Measurements from ENCODE around the gene FBXO45. TPM values are rescaled to one million over a fixed set of nuclear protein-coding genes. Genes with fewer than 3 reads are reported as not detected.
A peak's percentile ranks its signal among the peaks of the same experiment; 100 is the strongest.

The FBXO45 gene
- total and polyA plus RNA-seq, 10 of the 15 experiments (the other 5 are each of a cell fraction or from before 2014, with no cell fraction given): 4.0 to 17.3 (median 11.8) TPM

DNA sequence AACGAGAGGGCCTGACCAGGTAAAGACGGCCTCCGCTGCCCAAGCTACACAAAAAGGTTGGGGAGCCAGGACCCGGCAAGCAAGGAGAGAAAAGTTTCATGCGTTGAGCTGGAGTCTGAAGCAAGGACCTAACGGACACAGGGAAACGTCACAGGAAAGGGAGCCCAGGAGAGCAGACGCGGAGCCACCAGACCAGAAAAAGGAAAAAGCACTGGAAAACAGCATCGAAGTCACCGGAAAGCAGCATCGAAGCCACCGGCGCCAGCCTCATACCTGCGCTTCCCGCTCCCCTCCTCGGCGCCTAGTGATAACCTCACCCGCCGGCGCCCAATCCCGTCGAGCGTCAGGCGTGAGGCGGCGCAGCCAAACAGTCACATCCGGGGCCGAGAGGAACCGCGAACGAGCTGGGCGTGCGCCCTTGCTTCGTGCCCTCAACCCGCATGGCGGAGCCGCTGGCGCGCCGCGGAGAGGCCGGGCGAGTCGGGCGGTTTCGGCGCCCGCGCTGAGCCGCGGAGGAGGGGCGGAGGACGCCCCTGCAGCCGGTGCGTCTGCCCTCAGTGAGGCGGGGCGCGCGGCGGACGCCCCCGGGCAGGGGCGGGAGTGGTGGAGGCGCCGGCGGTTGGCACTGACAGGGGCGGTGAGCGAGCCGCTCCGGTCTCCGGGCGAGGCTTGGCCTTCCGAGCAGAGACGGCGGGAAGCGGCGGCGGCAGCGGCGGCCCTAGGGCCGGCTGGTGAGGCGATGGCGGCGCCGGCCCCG is at the start of gene FBXO45, which contains the start of gene WDR53 (continued):
- TF ChIP-seq IKZF1 (conservative IDR thresholded peaks at IDR 0.05): peak; percentile 96
- peak; percentile 64 for TF ChIP-seq BACH1 (IDR thresholded peaks at IDR 0.05; ENCODE audit: borderline replicate concordance)
- TF ChIP-seq, protein P1, sequence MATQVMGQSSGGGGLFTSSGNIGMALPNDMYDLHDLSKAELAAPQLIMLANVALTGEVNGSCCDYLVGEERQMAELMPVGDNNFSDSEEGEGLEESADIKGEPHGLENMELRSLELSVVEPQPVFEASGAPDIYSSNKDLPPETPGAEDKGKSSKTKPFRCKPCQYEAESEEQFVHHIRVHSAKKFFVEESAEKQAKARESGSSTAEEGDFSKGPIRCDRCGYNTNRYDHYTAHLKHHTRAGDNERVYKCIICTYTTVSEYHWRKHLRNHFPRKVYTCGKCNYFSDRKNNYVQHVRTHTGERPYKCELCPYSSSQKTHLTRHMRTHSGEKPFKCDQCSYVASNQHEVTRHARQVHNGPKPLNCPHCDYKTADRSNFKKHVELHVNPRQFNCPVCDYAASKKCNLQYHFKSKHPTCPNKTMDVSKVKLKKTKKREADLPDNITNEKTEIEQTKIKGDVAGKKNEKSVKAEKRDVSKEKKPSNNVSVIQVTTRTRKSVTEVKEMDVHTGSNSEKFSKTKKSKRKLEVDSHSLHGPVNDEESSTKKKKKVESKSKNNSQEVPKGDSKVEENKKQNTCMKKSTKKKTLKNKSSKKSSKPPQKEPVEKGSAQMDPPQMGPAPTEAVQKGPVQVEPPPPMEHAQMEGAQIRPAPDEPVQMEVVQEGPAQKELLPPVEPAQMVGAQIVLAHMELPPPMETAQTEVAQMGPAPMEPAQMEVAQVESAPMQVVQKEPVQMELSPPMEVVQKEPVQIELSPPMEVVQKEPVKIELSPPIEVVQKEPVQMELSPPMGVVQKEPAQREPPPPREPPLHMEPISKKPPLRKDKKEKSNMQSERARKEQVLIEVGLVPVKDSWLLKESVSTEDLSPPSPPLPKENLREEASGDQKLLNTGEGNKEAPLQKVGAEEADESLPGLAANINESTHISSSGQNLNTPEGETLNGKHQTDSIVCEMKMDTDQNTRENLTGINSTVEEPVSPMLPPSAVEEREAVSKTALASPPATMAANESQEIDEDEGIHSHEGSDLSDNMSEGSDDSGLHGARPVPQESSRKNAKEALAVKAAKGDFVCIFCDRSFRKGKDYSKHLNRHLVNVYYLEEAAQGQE (IDR thresholded peaks at IDR 0.05; ENCODE audit: low read depth, low read length): 0 out of 2 replicates have a peak, but pooled peaks have one; percentile 6
- 0 out of 2 replicates have a peak, but pooled peaks have one; percentile 14 for TF ChIP-seq ZSCAN29 (IDR thresholded peaks at IDR 0.05)
- peak; percentile 22; the same call in 1 of the 2 replicates for TF ChIP-seq NRF1 (conservative IDR thresholded peaks at IDR 0.05; ENCODE audit: low read depth, low read length)
- TF ChIP-seq, protein P2, sequence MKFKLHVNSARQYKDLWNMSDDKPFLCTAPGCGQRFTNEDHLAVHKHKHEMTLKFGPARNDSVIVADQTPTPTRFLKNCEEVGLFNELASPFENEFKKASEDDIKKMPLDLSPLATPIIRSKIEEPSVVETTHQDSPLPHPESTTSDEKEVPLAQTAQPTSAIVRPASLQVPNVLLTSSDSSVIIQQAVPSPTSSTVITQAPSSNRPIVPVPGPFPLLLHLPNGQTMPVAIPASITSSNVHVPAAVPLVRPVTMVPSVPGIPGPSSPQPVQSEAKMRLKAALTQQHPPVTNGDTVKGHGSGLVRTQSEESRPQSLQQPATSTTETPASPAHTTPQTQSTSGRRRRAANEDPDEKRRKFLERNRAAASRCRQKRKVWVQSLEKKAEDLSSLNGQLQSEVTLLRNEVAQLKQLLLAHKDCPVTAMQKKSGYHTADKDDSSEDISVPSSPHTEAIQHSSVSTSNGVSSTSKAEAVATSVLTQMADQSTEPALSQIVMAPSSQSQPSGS (IDR thresholded peaks at IDR 0.05; ENCODE audit: low read length): no peak
- peak; percentile 84 for TF ChIP-seq POLR2A (IDR thresholded peaks at IDR 0.05; ENCODE audit: low read depth, low read length)
- TF ChIP-seq, protein P3, sequence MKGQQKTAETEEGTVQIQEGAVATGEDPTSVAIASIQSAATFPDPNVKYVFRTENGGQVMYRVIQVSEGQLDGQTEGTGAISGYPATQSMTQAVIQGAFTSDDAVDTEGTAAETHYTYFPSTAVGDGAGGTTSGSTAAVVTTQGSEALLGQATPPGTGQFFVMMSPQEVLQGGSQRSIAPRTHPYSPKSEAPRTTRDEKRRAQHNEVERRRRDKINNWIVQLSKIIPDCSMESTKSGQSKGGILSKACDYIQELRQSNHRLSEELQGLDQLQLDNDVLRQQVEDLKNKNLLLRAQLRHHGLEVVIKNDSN (IDR thresholded peaks at IDR 0.05; ENCODE audit: borderline replicate concordance, extremely low read length, insufficient read depth, low read depth, low read length): no peak
- TF ChIP-seq CHD2 (IDR thresholded peaks at IDR 0.05; ENCODE audit: borderline replicate concordance, low read depth, low read length): peak; percentile 85; the same call in 1 of the 2 replicates
- TF ChIP-seq, protein P4, sequence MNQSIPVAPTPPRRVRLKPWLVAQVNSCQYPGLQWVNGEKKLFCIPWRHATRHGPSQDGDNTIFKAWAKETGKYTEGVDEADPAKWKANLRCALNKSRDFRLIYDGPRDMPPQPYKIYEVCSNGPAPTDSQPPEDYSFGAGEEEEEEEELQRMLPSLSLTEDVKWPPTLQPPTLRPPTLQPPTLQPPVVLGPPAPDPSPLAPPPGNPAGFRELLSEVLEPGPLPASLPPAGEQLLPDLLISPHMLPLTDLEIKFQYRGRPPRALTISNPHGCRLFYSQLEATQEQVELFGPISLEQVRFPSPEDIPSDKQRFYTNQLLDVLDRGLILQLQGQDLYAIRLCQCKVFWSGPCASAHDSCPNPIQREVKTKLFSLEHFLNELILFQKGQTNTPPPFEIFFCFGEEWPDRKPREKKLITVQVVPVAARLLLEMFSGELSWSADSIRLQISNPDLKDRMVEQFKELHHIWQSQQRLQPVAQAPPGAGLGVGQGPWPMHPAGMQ (IDR thresholded peaks at IDR 0.05; ENCODE audit: borderline replicate concordance): no peak
- no peak for TF ChIP-seq FOXM1 (IDR thresholded peaks at IDR 0.05; ENCODE audit: low read depth, low read length)
- peak; percentile 78 for TF ChIP-seq SIX5 (IDR thresholded peaks at IDR 0.05; ENCODE audit: low read depth, low read length, severe bottlenecking)
- peak; percentile 87; the same call in 1 of the 2 replicates for TF ChIP-seq ZNF207 (IDR thresholded peaks at IDR 0.05; ENCODE audit: borderline replicate concordance)
- TF ChIP-seq ZNF274 (IDR thresholded peaks at IDR 0.05; ENCODE audit: insufficient read depth, insufficient read length): no peak
- peak; percentile 99 for TF ChIP-seq YY1 (IDR thresholded peaks at IDR 0.05; ENCODE audit: low read depth, low read length)
- TF ChIP-seq JUNB (IDR thresholded peaks at IDR 0.05): no peak
- peak; percentile 56 for TF ChIP-seq NR2F1 (conservative IDR thresholded peaks at IDR 0.05)
- TF ChIP-seq, protein P5, sequence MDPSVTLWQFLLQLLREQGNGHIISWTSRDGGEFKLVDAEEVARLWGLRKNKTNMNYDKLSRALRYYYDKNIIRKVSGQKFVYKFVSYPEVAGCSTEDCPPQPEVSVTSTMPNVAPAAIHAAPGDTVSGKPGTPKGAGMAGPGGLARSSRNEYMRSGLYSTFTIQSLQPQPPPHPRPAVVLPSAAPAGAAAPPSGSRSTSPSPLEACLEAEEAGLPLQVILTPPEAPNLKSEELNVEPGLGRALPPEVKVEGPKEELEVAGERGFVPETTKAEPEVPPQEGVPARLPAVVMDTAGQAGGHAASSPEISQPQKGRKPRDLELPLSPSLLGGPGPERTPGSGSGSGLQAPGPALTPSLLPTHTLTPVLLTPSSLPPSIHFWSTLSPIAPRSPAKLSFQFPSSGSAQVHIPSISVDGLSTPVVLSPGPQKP (IDR thresholded peaks at IDR 0.05; ENCODE audit: low read depth, low read length): peak; percentile 75
- no peak for TF ChIP-seq NFXL1 (IDR thresholded peaks at IDR 0.05; ENCODE audit: borderline replicate concordance)
- no peak for TF ChIP-seq MYC (IDR thresholded peaks at IDR 0.05; ENCODE audit: insufficient read depth, insufficient read length, insufficient replicate concordance, low read length, severe bottlenecking)
- peak; percentile 91; the same call in 1 of the 2 replicates for TF ChIP-seq PML (IDR thresholded peaks at IDR 0.05; ENCODE audit: low read length)
- TF ChIP-seq STAT3 (IDR thresholded peaks at IDR 0.05; ENCODE audit: low read depth, low read length): no peak
- peak; percentile 72; the same call in 1 of the 2 replicates for TF ChIP-seq MYB (IDR thresholded peaks at IDR 0.05; ENCODE audit: borderline replicate concordance, low read depth, low read length)
